ENCODE results near the gene TNKS2. TPM values are rescaled to one million over a fixed set of nuclear protein-coding genes. Genes with fewer than 3 reads are reported as not detected.

Gene TNKS2
- total and polyA plus RNA-seq, 2 of the 13 experiments (the other 11 are each of a cell fraction or from before 2014, with no cell fraction given), result 15.2 to 19.4 TPM

- no peak for TF ChIP-seq ZFP41 (CRISPR knock-in tag; IDR thresholded peaks at IDR 0.05; ENCODE audit: borderline replicate concordance)
- no peak for TF ChIP-seq AKNA (CRISPR knock-in tag; IDR thresholded peaks at IDR 0.05; ENCODE audit: borderline replicate concordance)
- no peak for TF ChIP-seq USF2 (IDR thresholded peaks at IDR 0.05; ENCODE audit: low read depth, low read length)
- TF ChIP-seq USF2 (CRISPR knock-in tag; IDR thresholded peaks at IDR 0.05; ENCODE audit: borderline replicate concordance), result no peak; the same call in 1 of the 2 replicates
- no peak for TF ChIP-seq ZNF720 (CRISPR knock-in tag; IDR thresholded peaks at IDR 0.05)
- peak; percentile 89; the same call in 1 of the 2 replicates for TF ChIP-seq REL (CRISPR knock-in tag; conservative IDR thresholded peaks at IDR 0.05)
- TF ChIP-seq TEF (CRISPR knock-in tag; IDR thresholded peaks at IDR 0.05), result 0 out of 2 replicates have a peak, but pooled peaks have one; percentile 16
- TF ChIP-seq ZNF790 (CRISPR knock-in tag; IDR thresholded peaks at IDR 0.05; ENCODE audit: borderline replicate concordance), result peak; percentile 73; the same call in 1 of the 2 replicates
- no peak for TF ChIP-seq CREM (IDR thresholded peaks at IDR 0.05)
- no peak for TF ChIP-seq CREM (CRISPR knock-in tag; IDR thresholded peaks at IDR 0.05)
- peak; percentile 85; the same call in 1 of the 2 replicates for TF ChIP-seq ZNF749 (CRISPR knock-in tag; IDR thresholded peaks at IDR 0.05; ENCODE audit: borderline replicate concordance)
- no peak for TF ChIP-seq PBX3 (CRISPR knock-in tag; IDR thresholded peaks at IDR 0.05; ENCODE audit: borderline replicate concordance)
- TF ChIP-seq IRF9 (CRISPR knock-in tag; IDR thresholded peaks at IDR 0.05; ENCODE audit: borderline replicate concordance), result peak; percentile 80; the same call in 1 of the 2 replicates
- peak; percentile 68 for TF ChIP-seq FOXO1 (CRISPR knock-in tag; IDR thresholded peaks at IDR 0.05)
- peak; percentile 100 for TF ChIP-seq ZNF337 (CRISPR knock-in tag; IDR thresholded peaks at IDR 0.05; ENCODE audit: borderline replicate concordance, low read depth)
- TF ChIP-seq E2F5 (CRISPR knock-in tag; conservative IDR thresholded peaks at IDR 0.05), result peak; percentile 69
- no peak for TF ChIP-seq NFE2L2 (IDR thresholded peaks at IDR 0.05; ENCODE audit: low read length)
Observed at GRCh38 chr10:91908337-91909116, 110.3 kb downstream of the TNKS2 start (continued).
